Neural cell (in vitro differentiated cells): ENCODE results near the gene TSPYL6.

Experiments used
- CTCF ChIP-seq: fragments of 450-650 bp; IDR thresholded peaks from 2 replicates; pipeline ENCODE4 v1.5.1; 2014; ENCODE audit warnings: antibody characterized with exemption, mild to moderate bottlenecking, moderate library complexity; ENCODE audit not compliant: poor library complexity, severe bottlenecking
- EP300 ChIP-seq: fragments of 450-650 bp; conservative IDR thresholded peaks from 2 replicates; pipeline ENCODE4 v1.6.1; 2014; ENCODE audit warnings: antibody characterized with exemption, mild to moderate bottlenecking, moderate library complexity; ENCODE audit not compliant: poor library complexity, severe bottlenecking
- EZH2 ChIP-seq: fragments of 200-600, 300-800 bp; shearing (Covaris generic), sonication (generic); IDR thresholded peaks from 2 replicates; pipeline ENCODE4 v1.6.1; 2014; ENCODE audit warnings: antibody characterized with exemption, low read length, borderline replicate concordance, mild to moderate bottlenecking; ENCODE audit not compliant: insufficient read depth, poor library complexity, severe bottlenecking
- POLR2AphosphoS5 ChIP-seq: IDR thresholded peaks from 2 replicates; pipeline ENCODE4 v1.6.1; 2012
- RAD21 ChIP-seq: fragments of 450-650 bp; conservative IDR thresholded peaks from 2 replicates; pipeline ENCODE4 v1.6.1; 2014; ENCODE audit warnings: antibody characterized with exemption, mild to moderate bottlenecking, moderate library complexity
- REST ChIP-seq: IDR thresholded peaks from 2 replicates; pipeline ENCODE4 v1.6.1; 2012; ENCODE audit warnings: borderline replicate concordance
- SMC3 ChIP-seq: fragments of 450-650 bp; conservative IDR thresholded peaks from 2 replicates; pipeline ENCODE4 v1.6.1; 2014; ENCODE audit warnings: antibody characterized with exemption, mild to moderate bottlenecking, moderate library complexity; ENCODE audit not compliant: poor library complexity
- TAF1 ChIP-seq: IDR thresholded peaks from 2 replicates; pipeline ENCODE4 v1.6.1; 2012; ENCODE audit warnings: low read depth

GRCh38 chr2:54290356-54291025 is 34.5 kb upstream of the TSPYL6 start:
- TF ChIP-seq CTCF (no peak), EP300 (no peak), REST (no peak), EZH2 (no peak), POLR2AphosphoS5 (no peak), RAD21 (no peak), SMC3 (no peak), TAF1 (no peak)
